GM21529 (cell line): ENCODE data around the gene TMEM128.
A peak's percentile ranks its signal among the peaks of the same experiment; 100 is the strongest.
"Not testable (repeated sequence)": the region's sequence is repeated elsewhere in the genome, so short reads cannot be mapped to it uniquely, and the experiment has no call there.

Experiments used
- ATAC-seq: cut with Tn5 transposase; IDR thresholded peaks from one replicate; pipeline ENCODE4 v1.9.1; 2021; ENCODE audit not compliant: unreplicated experiment

TMEM128 gene, protein sequence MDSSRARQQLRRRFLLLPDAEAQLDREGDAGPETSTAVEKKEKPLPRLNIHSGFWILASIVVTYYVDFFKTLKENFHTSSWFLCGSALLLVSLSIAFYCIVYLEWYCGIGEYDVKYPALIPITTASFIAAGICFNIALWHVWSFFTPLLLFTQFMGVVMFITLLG

DNA sequence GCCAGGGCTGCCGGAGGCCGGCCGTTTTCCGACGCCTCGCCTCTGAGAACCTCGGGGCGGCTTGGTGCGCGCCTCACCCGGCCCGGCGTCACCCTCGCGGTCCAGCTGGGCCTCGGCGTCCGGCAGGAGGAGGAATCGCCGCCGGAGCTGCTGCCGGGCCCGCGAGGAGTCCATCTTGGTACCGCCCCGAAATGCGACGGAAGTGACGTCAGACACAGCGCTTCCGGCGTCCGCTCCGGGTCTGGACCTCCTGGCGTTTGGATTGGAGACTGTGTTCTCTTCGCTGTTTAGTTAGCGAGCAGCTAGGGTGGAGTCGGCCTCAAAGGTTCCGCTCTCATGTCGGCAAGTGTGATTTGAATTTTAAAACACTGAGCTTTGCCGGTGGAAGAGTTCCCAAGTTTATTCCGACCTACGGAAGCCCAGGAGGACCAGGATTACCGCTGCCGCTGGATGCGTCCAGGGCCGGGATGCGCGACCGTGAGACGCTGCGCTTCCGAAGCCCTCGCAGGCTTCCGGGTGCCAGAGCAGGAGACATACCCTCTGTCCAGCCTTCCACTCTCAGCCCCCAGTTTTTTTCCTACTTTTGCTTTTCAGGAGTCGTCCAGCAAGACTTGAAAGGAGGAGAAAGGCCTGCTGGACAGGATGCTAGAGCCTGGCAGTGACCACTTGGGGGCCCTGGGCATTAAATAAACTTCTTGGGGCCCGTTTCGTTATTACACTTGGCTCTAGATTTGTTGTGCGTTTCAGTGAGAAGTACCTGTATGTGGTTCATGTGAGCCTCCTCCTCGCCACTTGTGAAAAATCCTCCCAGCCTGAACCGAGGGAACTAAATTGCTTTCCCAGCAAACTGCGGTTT lies at the start of gene TMEM128:
Gene TMEM128, minus strand, starts transcription at position 195 of the 856 bp plus-strand sequence. Its CDS starts 21 bp downstream, at position 174.
- peak; percentile 96 for ATAC-seq

DNA sequence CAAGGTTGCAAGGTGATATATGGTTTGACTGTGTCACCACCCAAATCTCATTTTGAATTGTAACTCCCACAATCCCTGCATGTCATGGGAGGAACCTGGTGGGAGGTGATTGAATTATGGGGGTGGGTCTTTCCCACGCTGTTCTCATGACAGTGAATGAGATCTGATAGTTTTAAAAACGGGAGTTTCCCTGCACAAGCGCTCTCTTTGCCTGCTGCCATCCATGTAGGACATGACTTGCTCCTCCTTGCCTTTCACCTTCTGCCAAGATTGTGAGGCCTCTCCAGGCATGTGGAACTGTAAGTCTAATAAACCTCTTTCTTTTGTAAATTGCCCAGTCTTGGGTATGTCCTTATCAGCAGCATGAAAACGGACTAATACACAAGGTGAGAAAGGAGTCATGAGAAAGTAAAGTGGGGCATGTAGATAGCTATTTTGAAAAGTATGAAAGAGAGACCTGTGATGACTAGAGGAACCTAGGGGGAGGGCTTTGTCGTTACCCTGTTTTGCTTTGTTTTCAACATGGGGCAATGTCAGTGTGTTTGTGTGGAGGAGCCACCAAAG lies 48.3 kb upstream of the TMEM128 start:
- no peak for ATAC-seq

DNA sequence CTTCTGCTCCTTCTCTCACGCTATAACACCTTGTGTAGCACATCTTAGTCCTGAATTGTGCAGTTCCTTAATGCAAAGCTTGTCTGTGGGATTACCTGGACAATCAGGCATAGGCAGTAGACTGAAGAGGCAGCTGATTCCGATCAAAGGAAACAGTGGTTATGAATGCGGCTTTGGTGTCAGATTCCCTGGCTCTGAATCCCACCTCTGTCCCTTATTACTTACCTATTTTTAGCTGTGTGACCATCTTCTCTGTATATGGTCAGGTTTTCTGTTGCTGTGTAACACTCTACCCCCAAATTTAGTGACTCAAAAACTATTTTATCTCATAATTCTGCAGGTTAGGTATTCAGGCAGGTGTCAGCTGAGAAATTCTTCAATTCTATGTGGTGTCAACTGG lies 45.3 kb upstream of the TMEM128 start:
- no peak for ATAC-seq

DNA sequence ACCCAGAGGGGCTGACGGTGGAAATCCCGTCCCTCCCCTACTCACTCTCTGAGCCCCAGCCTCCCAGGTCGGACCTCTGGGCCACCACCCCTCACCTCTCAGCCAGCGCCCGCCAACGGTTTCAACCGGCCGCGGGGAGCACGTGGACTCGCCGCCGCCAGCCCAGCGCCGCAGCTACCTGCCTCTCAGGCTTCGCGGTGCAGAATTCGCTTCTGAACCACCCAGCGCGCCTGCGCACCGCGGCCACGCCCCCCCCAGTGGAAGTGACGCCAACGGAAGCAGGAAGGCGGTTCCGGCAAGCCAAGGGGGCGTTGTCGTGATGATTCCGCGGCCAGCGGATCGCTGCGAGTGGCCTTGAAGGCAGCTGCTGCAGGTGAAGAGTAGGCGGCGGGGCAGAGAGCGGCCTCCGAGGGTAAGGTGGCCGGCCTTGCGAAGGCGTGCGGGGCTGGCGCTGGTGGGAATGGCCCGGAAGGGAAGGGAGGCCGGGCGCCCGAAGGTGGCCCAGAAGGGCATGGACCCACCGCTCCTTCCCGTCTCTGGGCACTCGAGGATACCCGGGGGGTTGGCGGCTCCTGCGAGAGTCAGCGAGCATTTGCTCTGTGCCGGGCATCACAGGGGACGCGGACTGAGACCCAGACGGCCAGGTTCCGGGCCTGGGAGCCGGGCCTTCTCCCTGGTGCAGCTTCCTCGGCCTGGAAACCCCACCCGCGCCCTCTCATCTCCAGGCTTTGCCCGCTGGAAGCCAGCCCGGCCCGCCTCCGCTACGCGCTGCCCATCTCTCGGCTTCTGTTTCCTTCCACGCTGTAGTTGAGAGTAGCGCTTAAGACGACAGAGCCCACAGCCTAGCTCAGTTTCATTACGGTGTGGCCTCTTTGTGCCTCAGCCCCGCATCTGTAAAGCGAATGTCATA lies 42.2 kb upstream of the TMEM128 start, which contains the start of the genes LYAR and ZBTB49:
Gene LYAR, minus strand, starts transcription at position 214 of the 910 bp plus-strand sequence. CDS start 6,412 bp downstream, outside the sequence.
Gene ZBTB49, plus strand, starts transcription at position 311 of the 910 bp plus-strand sequence. CDS start 9,695 bp downstream, outside the sequence.
- peak; percentile 91 for ATAC-seq

DNA sequence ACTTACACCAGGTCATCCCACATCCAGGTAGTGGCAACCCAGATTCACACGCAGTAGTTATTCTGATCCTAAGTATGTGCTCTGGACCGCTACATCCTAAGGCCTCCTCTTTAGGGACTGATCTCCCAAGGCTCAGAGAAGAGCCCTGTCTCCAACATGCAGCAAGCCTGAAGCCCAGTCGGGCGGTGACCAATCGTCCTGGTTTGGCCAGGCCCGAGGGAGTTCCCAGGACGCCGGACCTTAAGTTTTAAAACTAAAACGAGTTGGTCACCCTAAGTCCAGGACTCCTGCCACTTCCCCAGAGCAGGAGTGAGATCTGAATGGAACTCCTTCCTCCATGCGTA lies 41.5 kb upstream of the TMEM128 start:
- ATAC-seq, result peak; percentile 18

DNA sequence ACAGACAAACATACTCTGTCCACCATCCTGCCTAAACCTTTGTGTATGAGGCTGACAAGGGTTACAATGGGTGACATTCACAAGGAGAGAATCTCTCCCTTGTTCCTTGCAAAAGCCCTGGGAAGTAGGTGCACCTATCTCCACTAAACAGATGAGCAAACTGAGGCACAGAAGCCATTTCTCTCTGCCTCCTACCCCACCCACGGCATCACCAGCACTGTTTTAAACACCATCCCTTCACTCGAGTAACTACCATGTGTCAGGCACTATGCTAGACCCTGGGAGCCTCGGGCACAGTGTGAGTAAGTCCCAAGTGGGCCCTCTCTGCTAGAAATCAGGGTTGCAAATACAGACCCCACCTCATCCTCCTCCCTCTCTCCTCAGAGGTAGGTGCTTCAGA lies 41.0 kb upstream of the TMEM128 start:
- ATAC-seq, result no peak

DNA sequence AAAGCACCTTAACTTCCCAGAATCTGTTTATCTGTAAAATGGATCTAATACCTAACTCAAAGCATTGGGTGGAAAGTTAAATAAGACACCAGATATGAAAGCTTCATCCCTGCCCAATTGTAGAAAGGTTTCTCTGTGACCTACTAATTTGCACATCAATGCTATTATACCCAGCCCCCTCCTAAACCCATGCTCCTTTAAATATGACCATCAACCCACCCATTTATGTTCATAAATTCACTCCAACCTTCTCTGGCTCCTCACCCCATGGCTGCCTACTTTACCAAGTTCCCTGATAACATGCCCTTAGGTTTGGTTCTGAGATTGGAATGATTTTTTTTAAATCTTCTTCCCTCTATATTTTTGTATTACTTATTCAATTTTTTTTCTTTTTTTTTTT lies 40.1 kb upstream of the TMEM128 start:
- no peak for ATAC-seq

DNA sequence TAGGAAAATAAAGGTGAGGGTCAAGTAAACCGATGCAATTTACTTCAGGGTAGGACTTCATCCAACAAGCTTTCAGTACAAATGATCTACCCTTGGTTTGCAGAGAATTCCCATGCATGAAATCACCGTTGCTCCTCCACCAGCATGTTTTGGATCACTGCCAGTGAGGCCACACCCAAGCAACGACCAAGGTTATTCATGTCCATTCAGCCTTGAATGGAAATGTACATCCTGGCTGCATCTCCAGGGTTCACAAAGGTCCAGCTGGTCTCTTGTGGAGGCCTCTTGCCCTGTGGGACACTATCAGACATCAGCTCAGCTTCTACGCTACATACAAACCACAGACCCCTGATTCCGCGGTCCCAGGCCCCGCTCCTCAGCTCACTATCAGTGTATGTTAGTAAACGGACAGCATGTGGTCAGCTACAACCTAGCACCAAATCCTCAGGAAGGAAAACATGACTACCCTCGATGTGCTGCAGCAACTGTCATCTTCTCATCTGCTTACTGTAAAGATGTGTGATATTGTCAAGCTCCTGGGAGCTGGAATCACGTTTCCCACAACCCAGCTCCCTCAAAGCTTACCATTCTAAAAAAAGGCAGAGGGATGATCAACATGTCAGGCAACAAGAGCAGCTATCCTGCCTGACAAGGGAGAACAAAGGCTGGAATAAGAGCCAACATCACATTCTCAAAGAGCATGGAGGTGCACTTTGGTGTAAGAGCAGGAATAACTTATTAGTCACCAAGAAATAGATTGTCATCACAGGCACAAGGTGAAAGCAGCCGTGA lies 37.0 kb upstream of the TMEM128 start:
- ATAC-seq, result no peak

DNA sequence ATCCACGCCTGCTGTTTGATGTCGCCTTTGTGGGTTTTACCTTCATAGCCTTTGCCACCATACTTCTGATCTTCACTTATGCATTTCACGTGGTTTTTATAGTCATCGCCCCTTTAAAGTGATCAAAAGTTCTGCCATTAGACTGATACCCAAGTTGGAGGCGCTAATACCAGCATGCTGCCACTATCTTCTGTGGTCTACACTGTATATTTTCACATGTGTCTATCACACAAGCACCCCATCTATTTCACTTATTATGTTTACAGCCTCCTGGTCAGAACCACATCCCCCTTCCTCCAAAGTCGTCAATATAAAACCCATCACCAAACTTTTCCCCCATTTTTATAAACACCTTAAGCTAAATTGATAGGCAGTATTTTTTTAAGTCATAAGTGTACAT lies 33.8 kb upstream of the TMEM128 start:
- no peak for ATAC-seq

DNA sequence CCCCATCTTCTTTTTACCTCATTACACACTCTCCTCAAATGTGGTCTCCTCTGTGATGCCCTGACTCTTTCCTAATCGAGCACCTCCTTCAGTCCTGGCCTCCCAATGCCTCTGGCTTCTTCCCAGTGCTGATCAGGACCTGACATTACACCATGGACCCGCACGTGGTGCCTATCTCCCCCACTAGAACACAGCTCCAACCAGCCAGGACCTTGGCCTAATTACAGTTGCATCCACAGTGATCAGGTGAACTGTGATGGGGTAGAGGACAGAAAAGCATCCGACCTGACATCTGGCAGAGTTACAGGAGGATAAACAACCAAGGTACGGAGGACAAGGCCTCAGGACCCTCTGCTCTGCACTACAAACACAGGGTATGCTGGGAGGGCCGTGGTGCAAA lies 29.5 kb upstream of the TMEM128 start:
- ATAC-seq, result no peak

DNA sequence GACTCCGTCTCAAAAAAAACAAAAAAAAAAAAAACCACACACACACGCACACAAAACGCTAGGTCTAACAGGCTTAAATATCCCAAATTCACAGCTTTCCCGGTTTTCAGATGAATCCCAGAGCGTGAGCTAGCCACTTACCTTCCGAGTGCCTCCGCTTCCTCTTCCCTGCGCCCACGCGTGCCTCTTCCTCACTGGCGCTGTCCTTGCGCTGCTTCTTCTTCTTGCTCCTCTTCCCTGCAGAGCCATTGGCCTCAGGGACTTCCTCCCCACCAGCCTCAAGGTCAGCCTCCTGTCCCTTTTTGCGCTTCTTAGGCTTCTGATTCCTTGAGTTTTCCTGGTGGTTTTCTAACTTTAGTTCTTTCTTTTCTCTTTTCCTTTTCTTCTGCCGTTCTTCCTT lies 26.2 kb upstream of the TMEM128 start:
- ATAC-seq, result no peak

DNA sequence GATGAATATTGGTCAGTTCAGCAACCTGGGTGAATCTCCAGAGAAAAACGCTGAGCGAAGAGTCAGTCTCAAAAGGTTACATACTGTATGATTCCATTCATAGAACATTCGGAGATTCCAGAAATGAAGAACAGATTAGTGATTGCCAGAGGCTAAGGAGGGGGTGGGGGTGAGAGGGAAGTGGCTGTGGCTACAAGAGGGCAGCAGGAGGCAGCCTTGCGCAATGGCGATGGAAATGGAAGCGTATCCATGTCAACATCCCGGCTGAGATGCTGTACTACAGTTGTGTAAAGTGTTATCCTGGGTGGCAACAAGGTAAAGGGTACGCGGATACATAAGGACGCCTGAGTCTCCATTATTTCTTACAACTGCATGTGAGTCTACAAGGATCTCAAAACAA lies 23.9 kb upstream of the TMEM128 start:
- no peak for ATAC-seq

DNA sequence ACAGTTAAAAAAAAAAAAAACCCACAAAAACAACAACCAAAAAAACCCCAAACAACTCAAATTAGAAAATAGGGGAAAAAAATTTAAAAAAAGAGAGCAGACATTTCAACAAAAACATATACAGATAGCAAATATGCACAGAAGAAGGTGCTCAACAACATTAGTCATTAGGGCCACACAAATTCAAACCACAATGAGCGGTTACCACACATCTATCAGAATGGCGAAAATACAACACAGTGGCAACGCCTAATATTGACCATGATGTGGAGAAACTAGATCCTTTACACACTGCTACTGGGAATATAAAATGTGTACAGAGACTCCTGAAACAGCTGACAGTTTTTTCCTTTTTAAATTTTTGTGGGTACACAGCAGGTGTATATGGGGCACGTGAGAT lies 22.5 kb upstream of the TMEM128 start:
- ATAC-seq, result no peak

DNA sequence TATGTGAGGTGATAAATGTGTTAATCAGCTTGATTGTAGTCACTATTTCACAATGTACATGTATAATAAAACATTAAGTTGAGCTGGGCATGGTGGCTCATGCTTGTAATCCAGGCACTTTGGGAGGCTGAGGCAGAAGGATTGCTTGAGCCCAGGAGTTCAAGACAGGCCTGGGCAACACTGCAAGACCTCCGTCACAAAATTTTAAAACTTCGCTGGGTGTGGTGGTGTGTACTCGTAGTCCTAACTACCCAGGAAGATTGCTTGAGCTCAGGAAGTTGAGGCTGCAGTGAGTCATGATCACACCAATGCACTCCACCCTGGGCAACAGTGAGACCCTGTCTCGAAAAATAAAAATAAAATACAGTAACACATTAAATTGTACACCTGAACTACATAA lies 21.8 kb upstream of the TMEM128 start:
- no peak for ATAC-seq

DNA sequence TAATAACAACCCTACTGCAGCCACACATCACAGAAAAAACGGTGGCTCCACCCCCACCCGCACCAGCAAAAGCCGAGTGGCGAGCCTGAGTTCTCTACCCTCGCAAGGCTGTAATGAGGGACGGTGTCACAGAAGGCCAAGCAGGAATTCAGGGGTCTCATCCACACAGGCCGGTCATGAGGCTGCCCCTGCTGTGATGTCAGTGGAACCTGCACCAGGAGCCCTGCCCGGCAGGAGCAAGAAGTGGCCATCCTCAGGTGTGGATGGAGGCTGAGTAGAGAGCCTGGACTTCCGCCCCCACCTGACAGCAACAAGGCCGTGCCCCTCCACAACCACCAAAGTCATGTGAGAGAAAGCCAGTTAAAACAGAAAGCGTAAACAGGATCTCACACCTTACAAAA lies 21.3 kb upstream of the TMEM128 start:
- ATAC-seq, result no peak

DNA sequence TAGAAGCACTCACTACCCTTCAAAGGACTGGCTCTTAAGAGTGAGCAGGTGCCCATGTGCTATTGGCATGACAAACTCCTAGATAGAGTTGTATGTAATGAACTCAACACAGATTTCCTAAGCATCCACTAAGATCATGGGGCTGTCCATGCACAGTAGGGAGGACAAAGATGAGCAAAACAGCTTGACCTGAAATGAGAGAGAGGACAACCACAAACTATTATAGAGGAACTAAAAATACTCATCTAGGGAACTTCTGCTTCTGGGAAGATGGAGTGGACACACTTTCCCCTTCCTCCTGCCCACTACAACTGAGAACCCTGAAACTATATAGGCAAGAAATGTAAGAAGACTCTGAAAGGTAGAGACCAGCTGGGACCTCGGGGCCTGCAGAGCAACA lies 20.8 kb upstream of the TMEM128 start:
- ATAC-seq, result no peak

DNA sequence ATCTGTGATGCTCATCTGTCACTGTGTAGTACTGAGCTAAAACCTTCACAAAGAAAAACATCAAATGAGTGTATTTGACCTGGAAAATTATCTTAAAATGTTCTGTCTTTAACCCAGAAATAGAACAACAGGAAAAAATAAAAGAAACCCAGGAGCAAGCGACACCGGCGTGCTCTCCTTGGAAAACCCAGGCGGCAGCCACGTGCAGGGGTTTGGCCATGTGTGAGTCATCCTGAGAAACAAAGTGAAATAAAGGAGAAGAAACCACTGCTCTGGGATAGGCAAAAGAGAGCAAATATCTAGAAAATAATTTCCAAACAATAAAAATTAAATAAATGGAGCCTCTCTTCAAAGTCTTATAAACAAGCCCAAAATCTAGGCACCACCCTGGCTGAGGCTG lies 20.0 kb upstream of the TMEM128 start:
- no peak for ATAC-seq

DNA sequence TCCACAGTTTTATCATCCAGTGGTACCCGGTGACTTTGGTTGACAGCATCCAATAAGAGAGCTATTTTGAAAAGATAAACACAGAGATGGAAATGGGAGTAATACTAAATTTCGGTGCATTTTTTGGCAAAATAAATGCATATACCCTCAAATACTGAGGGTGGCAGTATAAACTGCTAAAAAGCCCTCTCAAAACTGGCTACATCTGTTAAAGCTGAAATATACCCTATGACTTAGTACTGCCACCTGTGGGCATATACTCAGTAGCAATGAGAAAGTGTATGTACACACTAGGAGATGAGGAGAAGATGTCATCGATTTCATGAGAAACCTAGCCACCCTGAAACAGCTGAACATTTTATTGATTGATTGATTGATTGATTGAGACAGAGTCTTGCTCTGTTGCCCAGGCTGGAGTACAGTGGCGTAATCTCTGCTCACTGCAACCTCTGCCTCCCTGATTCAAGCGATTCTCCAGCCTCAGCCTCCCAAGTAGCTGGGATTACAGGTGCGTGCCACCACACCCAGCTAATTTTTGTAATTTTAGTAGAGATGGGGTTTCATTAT lies 12.2 kb upstream of the TMEM128 start:
- peak; percentile 80 for ATAC-seq

DNA sequence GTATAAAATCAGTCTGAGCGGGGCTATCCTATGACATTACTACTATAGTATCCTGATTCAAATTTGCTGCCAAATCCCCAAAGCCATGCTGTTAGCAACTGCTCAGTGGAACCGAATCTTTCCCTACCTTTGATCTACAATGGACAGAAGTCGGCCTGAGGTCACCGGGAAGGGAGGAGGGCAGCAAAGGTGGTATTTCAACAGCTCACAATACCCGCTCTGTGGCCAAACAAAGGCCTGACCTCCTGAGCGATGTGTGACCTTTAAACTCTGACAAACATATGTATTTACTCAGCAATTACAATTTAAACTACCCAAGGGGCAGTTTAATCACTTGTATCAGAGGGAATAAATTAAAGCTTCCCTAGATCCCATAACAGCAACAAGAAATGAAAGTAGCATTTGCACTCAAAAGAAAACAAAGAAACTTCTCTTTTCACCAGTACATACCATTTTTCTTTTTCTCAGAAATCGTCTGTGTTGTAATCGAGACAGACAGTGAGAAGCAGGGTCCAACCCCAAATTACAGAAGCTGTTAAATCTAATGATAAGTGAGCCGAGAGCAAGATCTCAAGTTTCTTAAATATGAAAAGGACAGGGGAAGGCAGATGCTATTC lies 11.6 kb upstream of the TMEM128 start:
- ATAC-seq, result no peak

DNA sequence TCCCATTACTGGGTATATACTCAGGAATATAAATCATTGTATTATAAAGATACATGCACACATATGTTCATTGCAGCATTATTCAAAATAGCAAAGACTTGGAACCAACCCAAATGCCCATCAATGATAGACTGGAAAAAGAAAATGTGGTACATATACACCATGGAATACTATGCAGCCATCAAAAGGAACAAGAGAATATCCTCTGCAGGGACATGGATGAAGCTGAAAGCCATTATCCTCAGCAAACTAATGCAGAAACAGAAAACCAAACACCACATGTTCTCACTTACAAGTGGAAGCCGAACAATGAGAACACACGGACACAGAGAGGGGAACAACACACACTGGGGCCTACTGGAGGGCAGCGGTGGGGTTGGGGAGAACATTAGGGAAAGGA lies 9.7 kb upstream of the TMEM128 start:
- not testable (repeated sequence) for ATAC-seq
